Effector memory CD4-positive, alpha-beta T cell (primary cell): ENCODE results near the gene METTL24.

Experiments
- DNase-seq, 3 donors: peaks; one replicate each; pipeline ENCODE4 v3.0.0-alpha.2; 2020
- H3K27ac ChIP-seq: 2 replicates; pipeline ENCODE4 v1.7.0; 2013; ENCODE audit warnings: mild to moderate bottlenecking, low read length, moderate library complexity; ENCODE audit not compliant: insufficient read depth, poor library complexity, severe bottlenecking
- H3K27me3 ChIP-seq: replicated peaks from 2 replicates; pipeline ENCODE4 v1.7.0; 2013; ENCODE audit warnings: mild to moderate bottlenecking, low read length; ENCODE audit not compliant: insufficient read depth, control insufficient read depth, poor library complexity, severe bottlenecking
- H3K36me3 ChIP-seq: 2 replicates; pipeline ENCODE4 v1.7.0; 2013; ENCODE audit warnings: mild to moderate bottlenecking, low read length, moderate library complexity; ENCODE audit not compliant: control insufficient read depth, insufficient read depth
- H3K4me1 ChIP-seq: 2 replicates; pipeline ENCODE4 v1.7.0; 2013; ENCODE audit warnings: low read length, mild to moderate bottlenecking; ENCODE audit not compliant: control insufficient read depth, insufficient read depth, poor library complexity, severe bottlenecking
- H3K4me3 ChIP-seq: 2 replicates; pipeline ENCODE4 v1.7.0; 2013; ENCODE audit warnings: low read length, low read depth, mild to moderate bottlenecking; ENCODE audit not compliant: insufficient read depth, poor library complexity, severe bottlenecking
- H3K9me3 ChIP-seq: 2 replicates; pipeline ENCODE4 v1.7.0; 2013; ENCODE audit warnings: mild to moderate bottlenecking, low read length, moderate library complexity; ENCODE audit not compliant: control insufficient read depth

METTL24 gene

GRCh38 chr6:110195639-110196038 lies 162.5 kb downstream of the METTL24 start:
- Histone ChIP-seq H3K4me3 (no peak overlapping the region), H3K27ac (no peak overlapping the region), H3K9me3 (no peaks in the 10 kb centered on the region), H3K4me1 (no peaks in the 10 kb centered on the region), H3K36me3 (peaks cover 4% of the 10 kb centered on the region), H3K27me3 (no peaks in the 10 kb centered on the region)
- no peak for DNase-seq
